ENCODE data around the gene VPS36. TPM values are rescaled to one million over a fixed set of nuclear protein-coding genes. Genes with fewer than 3 reads are reported as not detected.

The VPS36 gene
- total and polyA plus RNA-seq, 2 of the 13 experiments (the other 11 are each of a cell fraction or from before 2014, with no cell fraction given) = 17.2 to 22.4 TPM

DNA sequence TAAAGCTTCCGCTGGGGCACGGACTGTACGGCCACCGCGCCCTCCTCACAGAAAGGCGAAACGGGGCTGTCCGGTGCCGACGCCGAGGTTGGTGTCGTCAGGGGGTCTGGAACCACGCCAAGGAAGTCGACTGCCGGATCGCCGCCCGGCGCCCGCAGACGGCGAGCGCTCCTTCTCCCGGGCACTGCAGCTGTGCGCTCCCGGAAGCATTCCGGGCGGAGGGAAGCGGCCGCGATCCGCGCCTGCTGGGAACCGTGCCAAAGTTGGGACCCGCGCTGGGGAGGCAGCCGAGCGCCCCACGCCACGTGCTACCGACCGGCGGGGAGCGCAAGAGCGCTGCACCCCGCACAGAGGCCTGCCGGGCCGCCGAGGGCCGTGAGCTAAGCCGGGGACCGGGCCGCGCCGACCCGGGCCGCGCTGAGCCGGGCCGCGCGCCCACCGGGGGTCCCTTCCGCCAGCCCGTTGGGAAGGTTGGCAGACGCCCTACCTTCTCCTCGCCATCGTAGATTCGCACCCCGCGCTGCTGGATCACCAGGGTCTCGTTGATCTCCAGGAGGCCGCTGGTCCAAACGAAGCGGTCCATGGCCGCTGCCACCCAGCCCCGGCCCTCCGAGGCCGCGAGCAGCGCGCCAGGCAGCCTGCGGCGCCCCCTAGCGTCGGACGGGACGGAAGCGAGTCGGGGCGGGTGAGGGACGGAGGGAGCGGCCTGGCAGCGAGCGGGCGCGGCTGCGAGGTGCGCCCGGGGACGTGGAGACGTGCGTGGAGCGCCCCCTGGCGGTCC is at the start of gene VPS36 (continued):
- TF ChIP-seq HMG20A (CRISPR knock-in tag; IDR thresholded peaks at IDR 0.05; ENCODE audit: borderline replicate concordance) (peak; percentile 35; the same call in 1 of the 2 replicates), ELF3 (CRISPR knock-in tag; IDR thresholded peaks at IDR 0.05) (peak; percentile 82), SMAD3 (CRISPR knock-in tag; IDR thresholded peaks at IDR 0.05) (peak; percentile 46; the same call in 1 of the 2 replicates), SP2 (CRISPR knock-in tag; IDR thresholded peaks at IDR 0.05) (no peak), ZNF737 (CRISPR knock-in tag; IDR thresholded peaks at IDR 0.05; ENCODE audit: borderline replicate concordance) (0 out of 2 replicates have a peak, but pooled peaks have one; percentile 65), JUN (CRISPR knock-in tag; IDR thresholded peaks at IDR 0.05) (no peak; the same call in 1 of the 2 replicates), RARG (CRISPR knock-in tag; IDR thresholded peaks at IDR 0.05; ENCODE audit: low read depth) (no peak), SETDB1 (CRISPR knock-in tag; IDR thresholded peaks at IDR 0.05; ENCODE audit: borderline replicate concordance) (no peak), ZNF296 (CRISPR knock-in tag; conservative IDR thresholded peaks at IDR 0.05) (no peak), KDM1A (CRISPR knock-in tag; IDR thresholded peaks at IDR 0.05) (no peak; the same call in 1 of the 2 replicates), SAFB2 (CRISPR knock-in tag; IDR thresholded peaks at IDR 0.05; ENCODE audit: borderline replicate concordance, low read depth) (peak; percentile 94), ZNF678 (CRISPR knock-in tag; IDR thresholded peaks at IDR 0.05) (peak; percentile 87; the same call in 1 of the 2 replicates), AKAP8 (CRISPR knock-in tag; IDR thresholded peaks at IDR 0.05) (peak; percentile 28), GFI1 (CRISPR knock-in tag; IDR thresholded peaks at IDR 0.05; ENCODE audit: borderline replicate concordance) (no peak; the same call in 1 of the 2 replicates), ZNF121 (CRISPR knock-in tag; IDR thresholded peaks at IDR 0.05) (no peak), CEBPG (CRISPR knock-in tag; IDR thresholded peaks at IDR 0.05) (peak; percentile 51), NR2C2 (CRISPR knock-in tag; IDR thresholded peaks at IDR 0.05; ENCODE audit: borderline replicate concordance) (peak; percentile 84), MZF1 (CRISPR knock-in tag; IDR thresholded peaks at IDR 0.05; ENCODE audit: borderline replicate concordance) (no peak), TOE1 (CRISPR knock-in tag; IDR thresholded peaks at IDR 0.05) (no peak), ZNF776 (CRISPR knock-in tag; IDR thresholded peaks at IDR 0.05) (no peak; the same call in 1 of the 2 replicates), HMG20B (CRISPR knock-in tag; conservative IDR thresholded peaks at IDR 0.05) (0 out of 2 replicates have a peak, but pooled peaks have one; percentile 20), ZNF24 (IDR thresholded peaks at IDR 0.05) (peak; percentile 56; the same call in 1 of the 2 replicates), ZNF782 (CRISPR knock-in tag; IDR thresholded peaks at IDR 0.05; ENCODE audit: borderline replicate concordance) (0 out of 2 replicates have a peak, but pooled peaks have one; percentile 74)
- TF ChIP-seq, protein P1, sequence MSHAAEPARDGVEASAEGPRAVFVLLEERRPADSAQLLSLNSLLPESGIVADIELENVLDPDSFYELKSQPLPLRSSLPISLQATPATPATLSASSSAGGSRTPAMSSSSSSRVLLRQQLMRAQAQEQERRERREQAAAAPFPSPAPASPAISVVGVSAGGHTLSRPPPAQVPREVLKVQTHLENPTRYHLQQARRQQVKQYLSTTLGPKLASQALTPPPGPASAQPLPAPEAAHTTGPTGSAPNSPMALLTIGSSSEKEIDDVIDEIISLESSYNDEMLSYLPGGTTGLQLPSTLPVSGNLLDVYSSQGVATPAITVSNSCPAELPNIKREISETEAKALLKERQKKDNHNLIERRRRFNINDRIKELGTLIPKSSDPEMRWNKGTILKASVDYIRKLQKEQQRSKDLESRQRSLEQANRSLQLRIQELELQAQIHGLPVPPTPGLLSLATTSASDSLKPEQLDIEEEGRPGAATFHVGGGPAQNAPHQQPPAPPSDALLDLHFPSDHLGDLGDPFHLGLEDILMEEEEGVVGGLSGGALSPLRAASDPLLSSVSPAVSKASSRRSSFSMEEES (CRISPR knock-in tag; IDR thresholded peaks at IDR 0.05) = no peak
- TF ChIP-seq, protein P2, sequence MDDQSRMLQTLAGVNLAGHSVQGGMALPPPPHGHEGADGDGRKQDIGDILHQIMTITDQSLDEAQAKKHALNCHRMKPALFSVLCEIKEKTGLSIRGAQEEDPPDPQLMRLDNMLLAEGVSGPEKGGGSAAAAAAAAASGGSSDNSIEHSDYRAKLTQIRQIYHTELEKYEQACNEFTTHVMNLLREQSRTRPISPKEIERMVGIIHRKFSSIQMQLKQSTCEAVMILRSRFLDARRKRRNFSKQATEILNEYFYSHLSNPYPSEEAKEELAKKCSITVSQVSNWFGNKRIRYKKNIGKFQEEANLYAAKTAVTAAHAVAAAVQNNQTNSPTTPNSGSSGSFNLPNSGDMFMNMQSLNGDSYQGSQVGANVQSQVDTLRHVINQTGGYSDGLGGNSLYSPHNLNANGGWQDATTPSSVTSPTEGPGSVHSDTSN (CRISPR knock-in tag; IDR thresholded peaks at IDR 0.05; ENCODE audit: borderline replicate concordance) = peak; percentile 54; the same call in 1 of the 2 replicates
- TF ChIP-seq, protein P3, sequence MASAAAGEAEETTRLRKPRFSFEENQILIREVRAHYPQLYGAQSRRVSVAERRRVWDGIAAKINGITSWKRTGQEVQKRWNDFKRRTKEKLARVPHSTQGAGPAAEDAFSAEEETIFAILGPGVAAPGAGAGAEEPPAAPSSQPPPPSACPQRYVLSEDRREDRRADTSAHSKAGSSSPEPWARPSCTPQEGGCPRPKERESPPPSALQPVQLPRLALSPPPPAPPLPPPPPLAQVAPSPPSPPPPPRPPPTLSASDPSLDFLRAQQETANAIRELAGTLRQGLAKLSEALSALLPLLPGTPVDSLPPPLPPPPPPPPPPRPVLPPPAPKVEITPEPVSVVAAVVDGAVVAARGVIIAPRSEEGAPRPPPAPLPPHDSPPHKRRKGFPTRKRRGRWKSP (CRISPR knock-in tag; IDR thresholded peaks at IDR 0.05) = peak; percentile 86
- TF ChIP-seq, protein P4, sequence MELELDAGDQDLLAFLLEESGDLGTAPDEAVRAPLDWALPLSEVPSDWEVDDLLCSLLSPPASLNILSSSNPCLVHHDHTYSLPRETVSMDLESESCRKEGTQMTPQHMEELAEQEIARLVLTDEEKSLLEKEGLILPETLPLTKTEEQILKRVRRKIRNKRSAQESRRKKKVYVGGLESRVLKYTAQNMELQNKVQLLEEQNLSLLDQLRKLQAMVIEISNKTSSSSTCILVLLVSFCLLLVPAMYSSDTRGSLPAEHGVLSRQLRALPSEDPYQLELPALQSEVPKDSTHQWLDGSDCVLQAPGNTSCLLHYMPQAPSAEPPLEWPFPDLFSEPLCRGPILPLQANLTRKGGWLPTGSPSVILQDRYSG (CRISPR knock-in tag; IDR thresholded peaks at IDR 0.05) = peak; percentile 65; the same call in 1 of the 2 replicates

Data from HepG2 (cell line).